22Rv1 (cell line): Measurements from ENCODE around the gene EPHB1.

Experiments
- ZFX ChIP-seq: fragments of 450-650 bp; IDR thresholded peaks from 2 replicates; pipeline ENCODE4 v1.6.1; 2017; ENCODE audit warnings: antibody characterized with exemption, borderline replicate concordance
- TF ChIP-seq, protein P1 (sequence below): fragments of 450-650 bp; IDR thresholded peaks from 2 replicates; pipeline ENCODE4 v1.5.1; 2017; ENCODE audit warnings: mild to moderate bottlenecking

GRCh38 chr3:135107043-135107442 is 312.0 kb downstream of the EPHB1 start:
- TF ChIP-seq, protein P1, sequence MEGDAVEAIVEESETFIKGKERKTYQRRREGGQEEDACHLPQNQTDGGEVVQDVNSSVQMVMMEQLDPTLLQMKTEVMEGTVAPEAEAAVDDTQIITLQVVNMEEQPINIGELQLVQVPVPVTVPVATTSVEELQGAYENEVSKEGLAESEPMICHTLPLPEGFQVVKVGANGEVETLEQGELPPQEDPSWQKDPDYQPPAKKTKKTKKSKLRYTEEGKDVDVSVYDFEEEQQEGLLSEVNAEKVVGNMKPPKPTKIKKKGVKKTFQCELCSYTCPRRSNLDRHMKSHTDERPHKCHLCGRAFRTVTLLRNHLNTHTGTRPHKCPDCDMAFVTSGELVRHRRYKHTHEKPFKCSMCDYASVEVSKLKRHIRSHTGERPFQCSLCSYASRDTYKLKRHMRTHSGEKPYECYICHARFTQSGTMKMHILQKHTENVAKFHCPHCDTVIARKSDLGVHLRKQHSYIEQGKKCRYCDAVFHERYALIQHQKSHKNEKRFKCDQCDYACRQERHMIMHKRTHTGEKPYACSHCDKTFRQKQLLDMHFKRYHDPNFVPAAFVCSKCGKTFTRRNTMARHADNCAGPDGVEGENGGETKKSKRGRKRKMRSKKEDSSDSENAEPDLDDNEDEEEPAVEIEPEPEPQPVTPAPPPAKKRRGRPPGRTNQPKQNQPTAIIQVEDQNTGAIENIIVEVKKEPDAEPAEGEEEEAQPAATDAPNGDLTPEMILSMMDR = no peak
- no peak for TF ChIP-seq ZFX
